G401.6 (cell line): ENCODE data around the gene UBN1.

Experiments
- FAIRE-seq: peaks from 2 replicates; lab custom pipeline; 2012; peaks lifted over from hg19 to GRCh38; lab: Jason Lieb, UNC

The UBN1 gene

GRCh38 chr16:4931381-4931780 lies 84.1 kb downstream of the UBN1 start:
- FAIRE-seq: no peak
